M059J (cell line): ENCODE data around the gene GPRC6A. TPM values are rescaled to one million over a fixed set of nuclear protein-coding genes. Genes with fewer than 3 reads are reported as not detected.

Source experiments
- DNase-seq: peaks from one replicate; pipeline ENCODE4 v3.0.0-alpha.2; 2012; ENCODE audit warnings: low read depth
- total RNA-seq: library from RNA; depleted of rRNA; stranded (reverse); fragments of >200 nt; shearing (Covaris generic); gene quantifications from 2 replicates; pipeline ENCODE4 v1.2.3, GENCODE V29; 2014; rRNA removed

Gene GPRC6A
- total RNA-seq, 1 experiment from 2014 or later: not detected

DNA sequence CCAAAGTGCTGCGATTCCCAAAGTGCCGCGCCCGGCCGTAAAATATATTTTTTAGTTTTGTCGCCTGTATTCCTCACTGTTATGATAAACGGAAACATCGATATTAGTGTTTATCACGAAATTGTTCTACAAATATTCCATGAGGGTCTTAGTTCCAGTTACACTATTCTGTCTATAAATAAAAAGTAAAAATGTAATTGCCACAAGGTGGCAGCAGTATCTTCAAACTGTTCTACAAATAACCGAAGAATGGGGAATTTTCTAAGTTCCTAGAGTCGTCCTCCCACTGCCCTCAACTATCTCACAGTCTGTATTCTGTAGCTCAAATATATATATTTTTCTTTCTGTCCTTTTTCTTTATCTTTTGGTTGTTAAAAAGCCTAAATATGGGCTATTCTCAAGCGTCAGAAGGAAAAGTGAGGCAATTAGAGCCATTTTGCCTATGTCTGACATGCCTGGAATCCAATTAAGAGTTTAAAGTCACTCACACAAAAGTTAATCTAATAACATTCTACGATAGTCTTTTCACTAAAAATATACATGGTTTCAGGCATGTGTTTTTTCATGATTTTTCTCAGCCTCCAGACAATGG, 49.2 kb downstream of the GPRC6A start:
- peak; percentile 29 for DNase-seq

DNA sequence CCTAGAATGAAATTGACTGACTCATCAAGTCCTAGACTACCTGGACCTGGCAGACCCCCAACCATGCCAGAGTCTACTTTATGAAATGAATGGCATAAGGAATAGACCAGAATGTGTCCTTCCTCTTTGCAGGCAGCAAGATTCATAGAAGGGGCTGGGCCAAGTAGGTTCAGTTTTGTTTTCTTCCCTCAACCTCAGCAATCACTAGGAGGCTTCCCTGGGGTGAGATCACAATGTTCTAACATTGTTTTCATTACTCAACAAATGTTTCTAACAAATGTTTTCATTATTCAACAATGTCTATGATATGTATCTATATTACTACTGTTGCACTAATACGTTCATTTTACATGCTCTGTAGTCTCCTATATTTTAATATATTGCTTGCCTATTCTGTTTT, 55.0 kb downstream of the GPRC6A start:
- DNase-seq: no peak

DNA sequence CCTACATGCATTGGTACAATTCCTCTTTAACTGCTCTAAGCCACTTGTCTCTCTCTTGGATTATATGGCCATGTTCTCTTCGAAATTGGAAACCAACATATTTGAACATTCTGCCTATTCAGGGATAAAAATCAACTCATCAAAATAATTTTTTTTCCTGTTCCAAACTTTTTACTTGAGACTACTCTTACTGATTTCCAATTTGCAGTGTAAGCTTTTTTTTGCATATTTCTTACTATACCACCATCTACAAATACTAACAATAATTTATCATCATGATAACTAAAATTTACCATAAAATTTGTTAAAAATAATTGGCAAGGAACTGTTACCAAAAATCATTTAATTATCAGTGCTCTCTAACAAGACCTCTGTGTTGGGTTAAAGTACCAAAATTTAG, 56.4 kb downstream of the GPRC6A start:
- no peak for DNase-seq

DNA sequence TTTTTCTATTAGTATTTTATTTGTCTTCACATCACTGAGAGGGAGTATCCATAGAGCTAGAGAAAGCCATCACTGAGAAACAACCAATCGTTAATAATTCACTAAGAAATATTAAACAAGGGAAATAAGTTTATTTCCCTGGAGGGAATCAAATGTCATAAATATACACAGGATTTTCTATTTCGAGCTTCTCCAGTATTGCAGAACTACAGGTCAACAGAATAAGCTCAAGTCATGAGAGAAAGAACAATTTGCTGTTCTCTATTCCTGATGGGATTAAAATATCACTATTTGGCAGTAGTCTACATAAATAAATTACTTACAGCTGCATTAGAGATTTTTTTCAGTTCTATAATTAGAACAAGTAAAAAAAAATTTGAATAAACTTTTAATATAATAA, 61.2 kb downstream of the GPRC6A start:
- no peak for DNase-seq

DNA sequence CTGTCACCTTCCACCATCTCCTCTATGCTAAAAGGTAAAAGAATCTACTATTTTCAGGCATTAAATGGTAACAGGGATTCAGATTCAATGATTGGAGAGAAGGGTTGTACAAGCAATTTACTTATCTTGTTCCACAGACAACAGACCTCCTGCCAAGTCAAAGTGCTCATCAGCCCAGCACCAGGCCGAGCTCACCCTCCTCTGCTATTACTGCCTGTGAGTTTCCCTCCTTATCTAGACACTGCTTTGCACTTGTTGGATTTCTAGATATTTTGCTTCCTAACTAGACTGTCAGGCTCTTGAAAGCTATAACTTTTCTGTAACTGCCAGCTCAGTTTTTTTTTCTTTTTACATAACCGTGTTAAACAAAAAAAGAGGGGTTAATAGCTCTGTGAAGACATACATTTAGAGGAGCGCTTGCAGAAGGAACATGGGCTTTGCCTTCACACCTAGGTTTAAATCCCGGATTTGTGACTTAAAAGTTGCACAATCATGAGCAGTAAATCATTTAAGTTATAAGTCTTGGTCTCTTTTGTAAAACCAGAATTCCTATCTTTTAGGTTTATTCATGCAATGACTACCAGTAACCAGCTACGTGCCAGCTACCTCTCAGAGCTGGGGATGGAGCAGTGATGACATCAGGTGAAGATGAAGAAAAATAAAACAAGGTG, 62.2 kb downstream of the GPRC6A start:
- no peak for DNase-seq

DNA sequence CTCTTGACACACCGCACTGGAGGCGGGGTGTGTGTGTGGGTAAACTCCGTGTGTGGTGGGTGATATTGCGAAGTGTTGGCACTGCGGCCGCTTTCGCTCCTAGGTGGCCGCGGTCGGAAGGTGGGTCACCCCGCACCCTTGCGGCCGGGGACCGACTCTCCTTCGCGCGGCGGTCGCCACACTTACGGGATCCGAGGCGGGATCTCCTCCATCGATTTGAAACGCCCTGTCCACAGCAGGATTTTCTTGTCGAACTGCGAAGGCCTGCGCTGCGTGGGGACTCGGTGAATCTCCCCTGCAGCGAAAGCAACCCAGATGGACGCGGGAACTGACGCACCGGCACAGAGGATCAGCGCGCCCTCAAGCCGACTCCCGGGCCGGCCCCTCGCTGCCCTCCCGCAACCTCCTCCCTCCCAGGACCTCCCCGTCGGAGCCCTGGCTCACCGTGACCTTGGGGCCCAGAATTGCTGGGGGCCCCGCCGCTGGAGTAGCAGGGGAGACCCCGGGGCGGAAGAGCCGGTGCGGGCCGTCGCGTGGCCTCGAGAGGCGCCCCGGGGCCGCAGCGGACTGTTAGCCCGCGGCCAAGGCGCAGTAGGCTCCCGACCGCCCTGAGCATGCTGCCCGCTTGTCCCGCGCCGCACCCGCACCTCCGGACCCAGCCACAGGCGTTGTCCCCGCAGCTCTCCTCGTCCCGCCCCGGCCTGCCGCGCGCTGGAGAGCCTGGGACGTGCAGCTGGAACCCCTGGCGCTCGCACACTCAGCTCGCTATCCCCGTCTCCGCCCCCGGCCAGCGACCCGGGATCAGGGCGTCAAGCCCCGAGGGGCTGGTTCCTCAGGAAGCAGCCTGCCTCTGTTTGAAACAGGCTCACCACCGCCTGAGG, 63.7 kb downstream of the GPRC6A start, which contains the start of gene FAM162B:
Gene FAM162B (minus strand): TSS at position 759 of the 881 bp plus-strand sequence. CDS start 143 bp downstream, at position 616.
- no peak for DNase-seq

- DNase-seq: no peak
These were observed 64.3 kb downstream of the GPRC6A start for GRCh38 chr6:116764629-116764960.

DNA sequence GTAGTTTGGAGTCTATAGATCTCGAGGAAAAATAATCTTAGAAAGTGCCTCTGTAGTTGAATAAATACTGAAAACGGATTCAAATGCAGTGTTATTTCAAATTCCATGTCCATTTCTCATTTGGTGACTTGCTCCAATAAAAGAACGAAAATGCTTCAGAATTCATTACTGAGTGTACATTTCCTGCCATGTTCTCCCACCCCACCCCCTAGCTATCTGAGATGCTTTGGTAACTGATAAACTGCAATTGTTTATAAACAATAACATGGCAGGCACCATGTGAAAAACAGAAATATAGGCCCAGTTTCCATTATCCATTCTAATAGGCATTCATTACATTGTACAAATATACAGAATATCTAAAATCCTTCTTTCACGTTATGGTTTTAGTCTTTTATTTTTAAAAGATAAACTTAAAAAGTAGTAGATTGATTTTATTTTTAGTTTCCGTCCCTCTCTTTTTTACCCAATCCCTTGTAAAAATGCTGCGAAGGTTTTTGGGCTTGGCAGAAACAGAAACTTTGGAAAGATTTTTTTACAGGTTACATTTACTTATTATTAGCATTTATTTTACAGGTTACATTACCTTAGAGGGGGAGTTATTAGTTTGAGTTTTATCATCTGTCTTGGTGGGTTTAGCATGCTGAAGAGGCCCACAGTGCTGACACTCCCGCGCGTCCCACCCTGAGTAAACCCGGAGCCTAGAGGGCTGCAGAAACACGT, 64.8 kb downstream of the GPRC6A start:
- DNase-seq: no peak

DNA sequence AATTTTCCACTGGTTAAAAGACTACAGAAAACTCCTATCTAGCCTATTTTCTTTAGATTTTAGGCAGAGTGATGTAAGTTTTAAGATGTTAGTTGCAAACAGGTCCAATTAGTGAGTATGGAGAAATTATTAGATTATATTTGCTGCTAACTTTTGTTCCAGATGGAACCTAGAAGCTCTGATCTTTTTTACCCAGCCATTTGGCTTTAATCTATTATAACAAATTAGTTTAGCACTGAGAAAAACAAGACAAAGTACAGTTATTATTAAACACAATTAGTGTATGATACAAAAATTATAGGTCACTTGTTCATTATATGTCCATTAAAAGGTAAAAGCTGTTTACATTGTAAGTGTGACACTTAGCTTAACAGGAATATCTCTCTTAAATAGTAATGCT, 65.8 kb downstream of the GPRC6A start:
- DNase-seq: no peak

DNA sequence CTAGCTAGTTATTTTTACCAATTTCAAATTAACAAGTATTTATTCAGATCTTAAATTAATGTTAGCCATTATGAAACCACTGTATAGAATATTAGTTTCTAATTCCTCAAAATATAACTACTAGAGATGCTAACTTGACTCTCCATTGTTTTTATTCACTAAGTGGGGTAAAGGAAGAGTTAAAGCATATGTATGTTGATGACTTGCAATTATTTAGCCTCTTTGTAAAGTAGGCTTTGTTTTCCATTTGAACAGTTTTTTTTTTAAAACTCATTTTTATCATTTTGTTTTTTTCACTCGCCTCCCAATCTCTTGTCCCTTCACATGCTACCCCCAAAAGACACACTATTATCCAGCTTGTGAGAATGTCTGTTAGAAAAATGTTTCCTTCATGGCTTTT, 66.6 kb downstream of the GPRC6A start:
- no peak for DNase-seq

- DNase-seq: no peak
These were observed 67.1 kb downstream of the GPRC6A start for GRCh38 chr6:116761779-116762178.

GRCh38 chr6:116745176-116745575, 83.7 kb downstream of the GPRC6A start:
- DNase-seq: no peak

Other genes starting within 250 kb of the GPRC6A start
- 0.10 TPM in 1 of 2 replicates, not detected in the other for gene RSPH4A, start 212.6 kb downstream of the GPRC6A start, total RNA-seq
- 5.4 and 8.9 TPM in 2 replicates for gene ZUP1, start 160.3 kb downstream of the GPRC6A start, total RNA-seq
- 2.7 and 2.9 TPM in 2 replicates for gene KPNA5, start 147.9 kb downstream of the GPRC6A start, total RNA-seq
- not detected in 2 replicates for gene FAM162B, start 63.4 kb downstream of the GPRC6A start, total RNA-seq
- gene RFX6, start 48.2 kb upstream of the GPRC6A start, total RNA-seq: not detected in 2 replicates